ENCODE measurements around the gene TRAF1. TPM values are rescaled to one million over a fixed set of nuclear protein-coding genes. Genes with fewer than 3 reads are reported as not detected.
A peak's percentile ranks its signal among the peaks of the same experiment; 100 is the strongest.

TRAF1 gene
- total RNA-seq, 1 donor from 2014 or later, result 7.1 TPM

DNA sequence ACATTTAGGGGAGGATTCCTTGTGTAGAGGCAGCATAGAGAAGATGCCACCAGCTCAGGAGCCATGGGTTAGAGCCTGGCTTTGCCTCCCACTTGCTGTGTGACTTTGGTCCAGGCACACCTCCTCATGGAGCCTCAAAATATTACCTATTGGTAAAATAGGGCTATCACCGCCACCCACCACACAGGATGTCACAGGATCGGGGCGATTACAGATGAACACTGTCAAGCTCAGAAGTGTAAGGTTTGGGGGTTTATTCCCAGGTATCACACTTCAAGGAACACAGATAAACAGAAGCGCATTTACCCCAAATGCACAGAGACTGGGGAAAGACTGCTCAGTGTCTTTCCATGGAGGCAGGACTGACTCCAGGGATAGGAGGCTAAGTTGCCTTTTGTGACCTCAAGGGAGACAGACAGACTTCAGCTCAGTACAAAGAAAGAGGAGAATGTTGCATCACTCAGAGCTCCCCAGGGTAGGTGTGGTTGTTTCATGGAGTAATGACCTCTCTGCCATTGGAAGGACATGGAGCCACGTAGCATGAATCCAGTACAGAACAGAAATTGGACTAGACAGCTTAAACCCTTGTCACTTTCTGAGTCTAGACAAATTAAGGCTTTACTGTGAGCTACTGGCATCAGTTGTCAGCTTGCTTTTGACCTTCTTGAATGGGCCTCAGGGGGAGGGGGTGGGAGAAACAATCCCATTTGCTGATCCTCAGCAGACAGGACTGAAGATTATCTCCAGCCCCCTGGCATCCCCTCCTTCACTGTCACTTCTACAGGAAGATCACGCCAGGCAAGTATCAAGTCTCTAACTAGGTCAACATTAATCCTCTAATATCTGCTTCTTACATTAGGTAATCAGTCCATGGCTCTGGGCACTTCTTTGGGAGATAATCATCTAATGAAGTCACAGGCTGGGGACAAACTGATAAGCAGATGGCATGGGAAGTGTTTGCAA, 6.5 kb downstream of the TRAF1 start:
- peak overlapping the region; percentile 99 for H3K27ac Mint-ChIP-seq (ENCODE audit: unreplicated experiment)
- H3K36me3 Mint-ChIP-seq (ENCODE audit: unreplicated experiment), result peaks cover 5% of the 10 kb centered on the region
- no peaks in the 10 kb centered on the region for H3K27me3 Mint-ChIP-seq (ENCODE audit: unreplicated experiment)
- peaks cover 92% of the 10 kb centered on the region for H3K4me1 Mint-ChIP-seq (ENCODE audit: unreplicated experiment)
- peaks cover 4% of the 10 kb centered on the region for H3K9me3 Mint-ChIP-seq (ENCODE audit: unreplicated experiment)
- DNase-seq (ENCODE audit: extremely low spot score, unreplicated experiment), result no peak
- TF ChIP-seq, protein P1, sequence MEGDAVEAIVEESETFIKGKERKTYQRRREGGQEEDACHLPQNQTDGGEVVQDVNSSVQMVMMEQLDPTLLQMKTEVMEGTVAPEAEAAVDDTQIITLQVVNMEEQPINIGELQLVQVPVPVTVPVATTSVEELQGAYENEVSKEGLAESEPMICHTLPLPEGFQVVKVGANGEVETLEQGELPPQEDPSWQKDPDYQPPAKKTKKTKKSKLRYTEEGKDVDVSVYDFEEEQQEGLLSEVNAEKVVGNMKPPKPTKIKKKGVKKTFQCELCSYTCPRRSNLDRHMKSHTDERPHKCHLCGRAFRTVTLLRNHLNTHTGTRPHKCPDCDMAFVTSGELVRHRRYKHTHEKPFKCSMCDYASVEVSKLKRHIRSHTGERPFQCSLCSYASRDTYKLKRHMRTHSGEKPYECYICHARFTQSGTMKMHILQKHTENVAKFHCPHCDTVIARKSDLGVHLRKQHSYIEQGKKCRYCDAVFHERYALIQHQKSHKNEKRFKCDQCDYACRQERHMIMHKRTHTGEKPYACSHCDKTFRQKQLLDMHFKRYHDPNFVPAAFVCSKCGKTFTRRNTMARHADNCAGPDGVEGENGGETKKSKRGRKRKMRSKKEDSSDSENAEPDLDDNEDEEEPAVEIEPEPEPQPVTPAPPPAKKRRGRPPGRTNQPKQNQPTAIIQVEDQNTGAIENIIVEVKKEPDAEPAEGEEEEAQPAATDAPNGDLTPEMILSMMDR (IDR thresholded peaks at IDR 0.05), result no peak
- H3K4me3 Mint-ChIP-seq (ENCODE audit: unreplicated experiment), result peak overlapping the region; percentile 5

DNA sequence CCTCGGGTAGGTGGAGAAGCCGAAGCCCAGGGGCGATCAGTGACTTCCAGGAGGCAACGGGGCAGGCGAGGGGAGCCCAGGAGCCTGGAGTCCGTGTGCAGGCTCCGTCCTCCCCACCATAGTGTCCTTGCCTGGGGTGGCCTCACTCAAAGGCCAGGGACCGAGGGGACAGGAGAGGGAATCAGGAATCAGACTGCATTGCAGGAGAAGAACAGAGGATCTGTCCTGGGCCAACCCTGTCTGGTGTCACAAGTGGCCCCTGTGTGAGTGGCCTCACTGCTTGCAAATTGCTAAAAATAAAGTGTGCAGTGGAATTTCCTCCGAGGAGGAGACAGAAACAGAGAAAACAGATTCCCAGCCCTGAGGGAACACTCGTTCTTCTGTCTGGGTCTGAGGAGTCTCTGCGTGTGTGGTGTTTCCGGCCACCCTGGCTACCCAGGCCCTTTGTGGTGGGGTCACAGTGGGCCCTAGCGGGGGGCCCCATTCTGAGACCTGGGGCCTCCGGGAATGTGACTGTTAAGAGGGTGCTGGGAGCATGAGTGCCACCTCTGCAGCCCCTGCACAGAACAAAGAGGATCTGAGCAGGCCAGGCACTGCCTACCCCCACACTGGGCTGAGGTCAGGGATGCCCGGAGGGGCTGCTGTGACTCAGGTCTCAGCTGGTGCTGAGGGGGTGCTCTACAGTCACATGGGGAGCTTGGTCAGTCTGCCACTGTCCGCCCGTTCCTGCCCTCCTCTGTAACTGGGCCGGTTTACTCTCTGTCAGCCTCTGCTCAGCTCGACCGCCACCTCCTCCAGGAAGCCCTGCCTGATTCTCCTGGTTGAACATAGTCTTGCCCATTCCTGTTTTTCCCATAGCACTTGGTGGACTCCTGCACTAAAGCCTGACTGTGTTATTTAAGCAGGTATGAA, 7.4 kb downstream of the TRAF1 start:
- Mint-ChIP-seq H3K9me3 (ENCODE audit: unreplicated experiment) (peaks cover 4% of the 10 kb centered on the region), H3K27me3 (ENCODE audit: unreplicated experiment) (no peaks in the 10 kb centered on the region), H3K36me3 (ENCODE audit: unreplicated experiment) (peaks cover 5% of the 10 kb centered on the region), H3K4me3 (ENCODE audit: unreplicated experiment) (peak overlapping the region; percentile 7), H3K4me1 (ENCODE audit: unreplicated experiment) (peaks cover 90% of the 10 kb centered on the region), H3K27ac (ENCODE audit: unreplicated experiment) (peak overlapping the region; percentile 99)
- TF ChIP-seq, protein P1 (IDR thresholded peaks at IDR 0.05), result no peak
- peak; percentile 96 for DNase-seq (ENCODE audit: extremely low spot score, unreplicated experiment)

DNA sequence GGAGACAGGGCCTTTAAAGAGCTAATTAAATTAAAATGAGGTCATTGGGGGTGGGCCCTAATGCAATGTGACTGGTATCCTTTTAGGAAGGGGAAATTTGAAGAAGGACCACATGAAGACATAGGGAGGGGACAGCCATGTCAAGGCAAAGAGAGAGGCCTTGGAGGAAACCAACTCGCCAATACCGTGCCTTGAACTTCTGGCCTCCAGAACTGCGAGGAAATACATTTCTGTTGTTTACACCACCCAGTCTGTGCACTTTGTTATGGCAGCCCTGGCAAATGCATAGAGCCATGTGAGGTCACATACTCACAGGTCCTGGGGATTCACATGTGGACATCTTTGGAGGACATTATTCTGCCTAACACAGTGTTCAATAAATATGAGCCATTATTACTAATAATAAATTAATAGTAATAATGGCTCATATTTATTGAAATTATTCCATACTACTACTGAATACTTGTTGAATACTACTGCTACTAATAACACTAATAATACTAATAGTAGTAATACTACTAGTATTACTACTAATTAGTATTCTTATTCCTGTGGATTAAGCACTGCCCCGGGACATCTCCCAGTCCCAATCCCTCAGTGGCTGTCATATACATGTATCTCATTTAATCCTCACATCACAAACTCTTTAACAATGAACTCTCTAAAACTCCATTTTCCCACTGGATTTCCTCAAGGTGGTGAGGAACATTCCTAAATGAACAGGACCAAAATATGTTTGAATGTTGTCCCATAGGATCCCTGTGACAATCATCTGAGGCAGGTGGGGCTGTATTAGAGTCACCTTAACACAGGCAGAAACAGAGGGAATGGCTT, 8.4 kb downstream of the TRAF1 start:
- TF ChIP-seq, protein P1 (IDR thresholded peaks at IDR 0.05), result no peak
- peaks cover 5% of the 10 kb centered on the region for H3K36me3 Mint-ChIP-seq (ENCODE audit: unreplicated experiment)
- peaks cover 82% of the 10 kb centered on the region for H3K4me1 Mint-ChIP-seq (ENCODE audit: unreplicated experiment)
- DNase-seq (ENCODE audit: extremely low spot score, unreplicated experiment), result no peak
- H3K4me3 Mint-ChIP-seq (ENCODE audit: unreplicated experiment), result no peak overlapping the region
- H3K27me3 Mint-ChIP-seq (ENCODE audit: unreplicated experiment), result no peaks in the 10 kb centered on the region
- peaks cover 4% of the 10 kb centered on the region for H3K9me3 Mint-ChIP-seq (ENCODE audit: unreplicated experiment)
- H3K27ac Mint-ChIP-seq (ENCODE audit: unreplicated experiment), result peak overlapping the region; percentile 100

DNA sequence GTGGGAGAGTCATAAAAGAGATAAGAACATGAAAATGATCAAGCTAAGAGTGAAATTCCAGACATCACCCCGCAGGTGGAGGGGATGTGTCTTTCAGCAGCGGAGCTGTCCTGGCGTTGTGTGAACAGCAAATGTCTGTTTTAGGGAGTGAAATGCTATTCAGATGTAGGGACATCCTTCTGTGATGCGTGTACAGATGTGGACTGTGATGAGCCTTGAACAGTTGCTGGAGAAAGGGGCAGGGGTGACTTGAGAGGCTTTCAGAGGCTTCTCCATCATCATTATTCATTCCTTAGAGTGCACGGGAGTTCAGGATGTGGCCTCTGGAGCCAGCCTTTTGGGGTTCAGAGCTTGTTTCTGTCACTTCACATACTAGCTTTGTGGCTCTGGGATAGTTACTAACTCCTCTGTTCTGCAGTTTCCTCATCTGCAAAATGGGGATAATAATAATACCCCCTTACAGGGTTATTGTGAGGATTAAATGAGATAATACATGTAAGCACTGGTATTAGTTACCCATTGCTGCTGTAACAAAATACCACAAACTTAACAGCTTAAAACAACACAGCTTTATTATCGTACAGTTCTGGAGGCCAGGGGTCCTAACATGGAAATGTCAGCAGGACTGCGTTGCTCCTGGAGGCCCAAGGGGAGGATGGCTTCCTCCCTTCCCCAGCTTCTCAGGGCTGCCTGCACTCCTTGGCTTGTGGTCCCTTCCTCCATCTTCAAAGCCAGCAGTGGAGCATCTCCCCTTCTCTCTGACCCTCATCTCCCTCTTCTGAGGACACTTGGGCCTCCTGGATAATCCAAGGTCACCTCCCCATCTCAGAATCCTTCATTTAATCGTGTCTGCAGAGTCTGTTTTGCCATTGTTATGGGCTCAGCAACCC, 9.4 kb downstream of the TRAF1 start:
- DNase-seq (ENCODE audit: extremely low spot score, unreplicated experiment), result no peak
- H3K4me3 Mint-ChIP-seq (ENCODE audit: unreplicated experiment), result peak overlapping the region; percentile 49
- TF ChIP-seq, protein P1 (IDR thresholded peaks at IDR 0.05), result no peak
- no peaks in the 10 kb centered on the region for H3K27me3 Mint-ChIP-seq (ENCODE audit: unreplicated experiment)
- peaks cover 10% of the 10 kb centered on the region for H3K36me3 Mint-ChIP-seq (ENCODE audit: unreplicated experiment)
- peak overlapping the region; percentile 100 for H3K27ac Mint-ChIP-seq (ENCODE audit: unreplicated experiment)
- peaks cover 77% of the 10 kb centered on the region for H3K4me1 Mint-ChIP-seq (ENCODE audit: unreplicated experiment)
- H3K9me3 Mint-ChIP-seq (ENCODE audit: unreplicated experiment), result peaks cover 4% of the 10 kb centered on the region

All from osteocyte (in vitro differentiated cells).